Stomach (tissue), 4 donors: ENCODE measurements around the gene PMP22.

ENCODE experiments used
- POLR2A ChIP-seq, 4 donors: fragments of 450-650 bp; IDR thresholded peaks; one replicate each; pipeline ENCODE4 v1.6.1; 2016; ENCODE audit warnings: antibody characterized with exemption in 4 of 4, control low read depth in 2 of 4, mild to moderate bottlenecking in 1 of 4, moderate library complexity in 1 of 4
- TF ChIP-seq, protein P1 (sequence below), 7 experiments: fragments of 450-650 bp in 4 of 7; fragments of 200-600 bp in 3 of 7; sonication (generic) in 3 of 7; IDR thresholded peaks; one replicate each; pipeline ENCODE4 v1.5.1; 2016 to 2019; ENCODE audit warnings: antibody characterized with exemption in 7 of 7, control low read depth in 2 of 7, mild to moderate bottlenecking in 1 of 7

DNA sequence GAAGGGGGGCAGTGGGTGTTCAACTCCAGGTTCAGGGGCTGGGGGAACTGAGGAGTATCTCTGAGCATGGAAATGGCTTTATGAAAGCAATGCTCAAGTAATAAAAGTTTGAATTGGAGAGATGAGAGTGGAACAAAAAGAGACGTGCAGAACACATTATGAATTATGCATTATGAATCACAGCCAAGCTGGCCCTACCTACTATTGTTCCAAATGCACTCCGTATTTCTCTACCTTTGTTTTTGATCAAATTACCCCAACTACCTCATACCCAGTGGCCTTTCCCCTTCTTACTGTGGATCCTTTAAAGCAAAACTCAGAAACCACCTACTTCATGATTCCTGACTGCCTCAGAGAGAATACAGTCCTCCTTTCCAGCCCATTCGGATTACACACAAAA, 38.1 kb upstream of the PMP22 start:
- TF ChIP-seq, protein P1, sequence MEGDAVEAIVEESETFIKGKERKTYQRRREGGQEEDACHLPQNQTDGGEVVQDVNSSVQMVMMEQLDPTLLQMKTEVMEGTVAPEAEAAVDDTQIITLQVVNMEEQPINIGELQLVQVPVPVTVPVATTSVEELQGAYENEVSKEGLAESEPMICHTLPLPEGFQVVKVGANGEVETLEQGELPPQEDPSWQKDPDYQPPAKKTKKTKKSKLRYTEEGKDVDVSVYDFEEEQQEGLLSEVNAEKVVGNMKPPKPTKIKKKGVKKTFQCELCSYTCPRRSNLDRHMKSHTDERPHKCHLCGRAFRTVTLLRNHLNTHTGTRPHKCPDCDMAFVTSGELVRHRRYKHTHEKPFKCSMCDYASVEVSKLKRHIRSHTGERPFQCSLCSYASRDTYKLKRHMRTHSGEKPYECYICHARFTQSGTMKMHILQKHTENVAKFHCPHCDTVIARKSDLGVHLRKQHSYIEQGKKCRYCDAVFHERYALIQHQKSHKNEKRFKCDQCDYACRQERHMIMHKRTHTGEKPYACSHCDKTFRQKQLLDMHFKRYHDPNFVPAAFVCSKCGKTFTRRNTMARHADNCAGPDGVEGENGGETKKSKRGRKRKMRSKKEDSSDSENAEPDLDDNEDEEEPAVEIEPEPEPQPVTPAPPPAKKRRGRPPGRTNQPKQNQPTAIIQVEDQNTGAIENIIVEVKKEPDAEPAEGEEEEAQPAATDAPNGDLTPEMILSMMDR (IDR thresholded peaks at IDR 0.05), result no peak
- TF ChIP-seq POLR2A (IDR thresholded peaks at IDR 0.05), result no peak
